ENCODE results near the gene SRGAP1.

SRGAP1 gene

DNA sequence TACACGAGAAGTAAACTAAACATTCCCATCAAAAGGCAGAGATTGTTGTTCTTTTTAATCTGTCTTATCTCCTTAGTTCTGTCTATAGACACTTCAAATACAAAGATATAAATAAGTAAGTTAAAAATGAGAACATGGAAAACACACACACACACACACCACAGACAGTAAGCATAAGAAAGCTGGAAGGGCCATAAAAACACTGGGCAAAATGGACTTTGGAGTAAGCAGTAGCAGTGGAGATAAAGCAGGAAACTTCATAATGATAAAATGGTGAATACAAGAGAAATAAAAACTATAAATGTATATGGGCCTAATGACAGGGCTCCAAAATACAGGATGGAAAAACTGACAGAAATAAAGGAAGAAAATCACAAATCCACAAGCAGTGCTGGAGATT is 345.0 kb downstream of the SRGAP1 start:
- Histone ChIP-seq H3K4me1 (ENCODE audit: insufficient read depth, low read length) (no peaks in the 10 kb centered on the region), H3K79me2 (ENCODE audit: insufficient read depth, low read length) (no peaks in the 10 kb centered on the region), H3K9me3 (ENCODE audit: insufficient read depth, low read length, severe bottlenecking) (no peaks in the 10 kb centered on the region), H3K4me3 (ENCODE audit: low read depth in 1 of 2, low read length in 2 of 2) (no peak overlapping the region), H4K20me1 (ENCODE audit: insufficient read depth, low read length) (no peaks in the 10 kb centered on the region), H3K27ac (ENCODE audit: low read length) (no peak overlapping the region), H3K4me2 (ENCODE audit: insufficient read depth, low read length) (no peak overlapping the region), H3K27me3 (ENCODE audit: insufficient read depth, low read length, poor library complexity) (no peaks in the 10 kb centered on the region), H3K9ac (ENCODE audit: low read depth, low read length) (no peak overlapping the region), H2AFZ (ENCODE audit: low read depth, low read length) (no peak overlapping the region), H3K36me3 (ENCODE audit: insufficient read depth, low read length) (peaks cover 23% of the 10 kb centered on the region)
- DNase-seq: no peak
- no peak for ATAC-seq (ENCODE audit: insufficient read depth, low read depth)
- TF ChIP-seq CTCF (IDR thresholded peaks at IDR 0.05; ENCODE audit: borderline replicate concordance, extremely low read depth, low read length, poor library complexity, severe bottlenecking) (no peak), EZH2 (IDR thresholded peaks at IDR 0.05; ENCODE audit: borderline replicate concordance, low read depth, low read length, severe bottlenecking) (no peak)

GRCh38 chr12:64190140-64190539 is 345.6 kb downstream of the SRGAP1 start:
- H3K4me2 ChIP-seq (ENCODE audit: insufficient read depth, low read length): no peak overlapping the region
- no peaks in the 10 kb centered on the region for H3K79me2 ChIP-seq (ENCODE audit: insufficient read depth, low read length)
- no peaks in the 10 kb centered on the region for H3K27me3 ChIP-seq (ENCODE audit: insufficient read depth, low read length, poor library complexity)
- no peak for DNase-seq
- no peak for ATAC-seq (ENCODE audit: insufficient read depth, low read depth)
- H3K4me1 ChIP-seq (ENCODE audit: insufficient read depth, low read length): no peaks in the 10 kb centered on the region
- H3K9ac ChIP-seq (ENCODE audit: low read depth, low read length): no peak overlapping the region
- no peak overlapping the region for H3K4me3 ChIP-seq (ENCODE audit: low read depth in 1 of 2, low read length in 2 of 2)
- H2AFZ ChIP-seq (ENCODE audit: low read depth, low read length): no peak overlapping the region
- H3K9me3 ChIP-seq (ENCODE audit: insufficient read depth, low read length, severe bottlenecking): no peaks in the 10 kb centered on the region
- H3K36me3 ChIP-seq (ENCODE audit: insufficient read depth, low read length): peaks cover 27% of the 10 kb centered on the region
- H3K27ac ChIP-seq (ENCODE audit: low read length): no peak overlapping the region
- no peak for TF ChIP-seq EZH2 (IDR thresholded peaks at IDR 0.05; ENCODE audit: borderline replicate concordance, low read depth, low read length, severe bottlenecking)
- TF ChIP-seq CTCF (IDR thresholded peaks at IDR 0.05; ENCODE audit: borderline replicate concordance, extremely low read depth, low read length, poor library complexity, severe bottlenecking): no peak
- no peaks in the 10 kb centered on the region for H4K20me1 ChIP-seq (ENCODE audit: insufficient read depth, low read length)

DNA sequence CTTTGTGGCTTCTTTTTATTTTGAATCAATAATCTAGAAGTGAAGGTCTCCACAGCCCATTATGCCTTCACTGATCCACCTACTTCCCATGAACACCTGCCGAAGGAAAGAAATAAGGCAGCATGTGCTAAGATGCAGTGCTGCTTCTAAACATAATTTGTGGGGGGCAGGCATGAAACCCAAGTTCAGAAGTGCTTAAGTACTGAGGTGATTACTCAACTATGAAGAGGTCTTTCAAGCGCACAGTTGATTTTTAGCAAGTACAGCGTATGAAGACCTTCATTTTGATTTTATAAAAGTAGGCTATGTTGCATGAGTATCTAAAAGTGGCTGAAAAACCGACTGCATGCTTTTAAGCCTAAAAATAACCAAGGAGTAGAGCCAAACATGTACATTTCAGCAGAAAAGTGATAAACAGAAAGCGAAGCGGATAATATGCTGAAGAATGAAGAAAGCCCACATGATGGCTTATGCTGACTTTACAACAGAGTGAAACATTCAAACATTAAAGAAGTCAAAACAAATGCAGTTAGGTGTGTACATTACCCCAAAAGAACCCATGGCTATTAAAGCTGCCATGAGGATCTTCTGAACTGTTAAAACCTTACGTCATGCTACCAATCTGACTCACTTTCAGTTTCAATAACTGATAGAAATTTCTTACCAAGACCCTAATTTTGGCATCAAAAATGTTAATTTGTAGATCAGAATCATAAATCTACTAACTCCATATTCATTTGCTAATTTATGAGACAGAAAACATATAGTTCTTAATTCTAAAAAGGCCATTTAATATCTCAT is 348.3 kb downstream of the SRGAP1 start:
- ATAC-seq (ENCODE audit: insufficient read depth, low read depth) (no peak), DNase-seq (no peak)
- H3K27me3 ChIP-seq (ENCODE audit: insufficient read depth, low read length, poor library complexity): no peaks in the 10 kb centered on the region
- no peak for TF ChIP-seq EZH2 (IDR thresholded peaks at IDR 0.05; ENCODE audit: borderline replicate concordance, low read depth, low read length, severe bottlenecking)
- TF ChIP-seq CTCF (IDR thresholded peaks at IDR 0.05; ENCODE audit: borderline replicate concordance, extremely low read depth, low read length, poor library complexity, severe bottlenecking): no peak
- no peak overlapping the region for H2AFZ ChIP-seq (ENCODE audit: low read depth, low read length)
- no peak overlapping the region for H3K9ac ChIP-seq (ENCODE audit: low read depth, low read length)
- no peaks in the 10 kb centered on the region for H3K79me2 ChIP-seq (ENCODE audit: insufficient read depth, low read length)
- H3K4me1 ChIP-seq (ENCODE audit: insufficient read depth, low read length): no peaks in the 10 kb centered on the region
- peaks cover 29% of the 10 kb centered on the region for H3K36me3 ChIP-seq (ENCODE audit: insufficient read depth, low read length)
- no peaks in the 10 kb centered on the region for H3K9me3 ChIP-seq (ENCODE audit: insufficient read depth, low read length, severe bottlenecking)
- no peak overlapping the region for H3K4me2 ChIP-seq (ENCODE audit: insufficient read depth, low read length)
- no peak overlapping the region for H3K4me3 ChIP-seq (ENCODE audit: low read depth in 1 of 2, low read length in 2 of 2)
- no peaks in the 10 kb centered on the region for H4K20me1 ChIP-seq (ENCODE audit: insufficient read depth, low read length)
- no peak overlapping the region for H3K27ac ChIP-seq (ENCODE audit: low read length)

Measured in DND-41 (cell line).